HUES64 (cell line): ENCODE measurements around the gene YOD1.

Experiments used
- H3K27ac ChIP-seq: 2 replicates; pipeline ENCODE4 v1.7.0; 2013; ENCODE audit warnings: low read depth, low read length, inconsistent platforms
- H3K27me3 ChIP-seq: 2 replicates; pipeline ENCODE4 v1.6.1; 2013; ENCODE audit warnings: mild to moderate bottlenecking, low read length; ENCODE audit not compliant: insufficient read depth
- H3K36me3 ChIP-seq: 2 replicates; pipeline ENCODE4 v1.6.1; 2013; ENCODE audit warnings: mild to moderate bottlenecking, low read length; ENCODE audit not compliant: insufficient read depth
- H3K4me1 ChIP-seq: 2 replicates; pipeline ENCODE4 v1.6.1; 2013; ENCODE audit warnings: mild to moderate bottlenecking, low read length, moderate library complexity; ENCODE audit not compliant: insufficient read depth
- H3K4me3 ChIP-seq: 2 replicates; pipeline ENCODE4 v1.5.1; 2013; ENCODE audit warnings: mild to moderate bottlenecking, low read length, moderate library complexity
- H3K9ac ChIP-seq: 2 replicates; pipeline ENCODE4 v1.6.1; 2013; ENCODE audit warnings: mild to moderate bottlenecking, low read depth, low read length
- H3K9me3 ChIP-seq: 2 replicates; pipeline ENCODE4 v1.6.1; 2013; ENCODE audit warnings: low read depth, low read length; ENCODE audit not compliant: insufficient read depth
- WGBS: fragments of 150-250, 120-280 bp; methylation state at CpG from one replicate; pipeline ENCODE4 v1.1.7; 2013; ENCODE audit warnings: missing lambda C conversion rate; 5-methylcytosine and 5-hydroxymethylcytosine counted together

The YOD1 gene

GRCh38 chr1:207002724-207003146 is 48.3 kb downstream of the YOD1 start:
- Histone ChIP-seq H3K36me3 (no peaks in the 10 kb centered on the region), H3K4me3 (no peak overlapping the region), H3K27me3 (no peaks in the 10 kb centered on the region), H3K9me3 (no peaks in the 10 kb centered on the region), H3K4me1 (no peaks in the 10 kb centered on the region; the same call in 1 of the 2 replicates), H3K27ac (no peak overlapping the region), H3K9ac (no peak overlapping the region)
- 86% methylated on average over 1 of the region's 1 CpG for WGBS

- Histone ChIP-seq H3K4me1 (no peaks in the 10 kb centered on the region), H3K4me3 (no peak overlapping the region), H3K36me3 (no peaks in the 10 kb centered on the region), H3K27ac (no peak overlapping the region), H3K27me3 (no peaks in the 10 kb centered on the region), H3K9me3 (no peaks in the 10 kb centered on the region), H3K9ac (no peak overlapping the region)
- WGBS = 95% methylated on average over 5 of the region's 5 CpGs
Observed at GRCh38 chr1:207001492-207002245, 49.3 kb downstream of the YOD1 start.

GRCh38 chr1:207000651-207001291 is 50.2 kb downstream of the YOD1 start:
- 96% methylated on average over 4 of the region's 5 CpGs for WGBS
- H3K36me3 ChIP-seq = no peaks in the 10 kb centered on the region
- H3K4me3 ChIP-seq = no peak overlapping the region
- no peak overlapping the region for H3K9ac ChIP-seq
- no peaks in the 10 kb centered on the region for H3K27me3 ChIP-seq
- H3K27ac ChIP-seq = no peak overlapping the region
- H3K4me1 ChIP-seq = no peaks in the 10 kb centered on the region
- H3K9me3 ChIP-seq = no peaks in the 10 kb centered on the region

- H3K27ac ChIP-seq = no peak overlapping the region
- H3K4me3 ChIP-seq = no peak overlapping the region
- H3K27me3 ChIP-seq = no peaks in the 10 kb centered on the region
- H3K36me3 ChIP-seq = no peaks in the 10 kb centered on the region
- no peaks in the 10 kb centered on the region for H3K4me1 ChIP-seq
- no CpG with 5 or more reads among the region's 2 CpGs for WGBS
- H3K9ac ChIP-seq = no peak overlapping the region
- no peaks in the 10 kb centered on the region for H3K9me3 ChIP-seq
Observed at GRCh38 chr1:206998816-206999215, 52.2 kb downstream of the YOD1 start.
